Measurements from ENCODE around the gene AP2A2. TPM values are rescaled to one million over a fixed set of nuclear protein-coding genes. Genes with fewer than 3 reads are reported as not detected.
A peak's percentile ranks its signal among the peaks of the same experiment; 100 is the strongest.

Gene AP2A2
- total and polyA plus RNA-seq, 2 of the 4 experiments (the other 2 are of a cell fraction) = 19.9 to 49.0 TPM

DNA sequence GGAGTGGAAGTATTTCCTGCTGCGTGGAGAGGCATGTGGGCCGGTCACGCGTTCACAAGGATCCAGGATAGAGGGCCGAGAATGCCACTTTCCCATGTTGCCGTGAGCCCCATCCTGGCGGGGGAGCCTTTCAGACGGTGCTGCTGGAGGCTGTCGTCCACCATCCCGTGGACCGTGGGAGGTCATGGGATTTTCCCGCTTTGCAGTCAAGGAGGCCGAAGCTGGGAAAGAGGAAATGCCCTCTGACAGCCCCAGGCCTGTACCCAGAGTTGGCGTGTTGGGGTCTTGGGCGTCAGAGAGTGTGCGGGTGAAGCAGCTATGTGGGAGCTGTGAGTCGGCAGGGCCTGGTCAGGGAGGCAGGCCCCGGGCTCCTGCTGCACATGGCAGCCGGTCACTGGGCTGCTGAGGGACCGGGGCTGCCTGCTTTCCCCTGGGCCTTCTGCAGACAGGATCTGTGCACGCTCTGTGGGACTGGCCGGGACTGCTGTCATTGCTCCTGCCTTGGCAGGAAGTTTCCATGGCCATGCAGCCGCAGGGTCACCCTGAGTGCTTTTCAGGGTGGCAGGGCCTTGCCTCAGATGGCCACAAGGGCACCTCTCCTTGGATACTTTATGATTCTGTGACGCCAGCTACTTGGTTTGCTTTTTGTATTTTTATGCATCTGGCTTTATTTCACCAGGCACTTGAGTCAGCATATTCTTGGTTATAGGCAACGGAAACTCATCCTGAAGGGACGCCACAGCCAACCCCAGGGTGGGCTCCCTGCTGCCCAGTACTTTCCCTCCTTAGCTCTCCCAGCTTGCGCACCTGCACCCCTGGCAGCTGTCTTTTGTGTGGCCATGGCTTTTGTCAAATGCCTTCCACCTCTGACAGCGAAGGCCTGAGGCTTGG is 52.4 kb downstream of the AP2A2 start:
- Histone ChIP-seq H4K20me1 (ENCODE audit: insufficient read depth, low read length) (peaks cover 35% of the 10 kb centered on the region), H4K91ac (ENCODE audit: insufficient read depth, low read depth, low read length) (no peak overlapping the region), H3K18ac (ENCODE audit: low read depth, low read length) (no peak overlapping the region), H3K56ac (ENCODE audit: extremely low read depth, insufficient read depth, low read length) (no peak overlapping the region), H3K27ac (ENCODE audit: insufficient read depth, low read length) (no peak overlapping the region), H3K14ac (replicated peaks; ENCODE audit: low read depth, low read length) (no peak overlapping the region), H2BK120ac (ENCODE audit: low read depth, low read length) (no peak overlapping the region), H3K79me1 (ENCODE audit: low read depth in 1 of 2, low read length in 2 of 2) (peaks cover 14 to 49% of the 10 kb centered on the region in 2 experiments), H3K23ac (ENCODE audit: low read depth, low read length) (no peak overlapping the region), H2AFZ (replicated peaks; ENCODE audit: low read length, poor library complexity) (no peak overlapping the region), H3K9ac (ENCODE audit: low read depth, low read length) (no peak overlapping the region), H3K4me1 (ENCODE audit: control insufficient read depth, insufficient read depth, low read length) (no peaks in the 10 kb centered on the region), H3K27me3 (ENCODE audit: control insufficient read depth, insufficient read depth, low read length) (no peaks in the 10 kb centered on the region), H2BK20ac (ENCODE audit: low read depth, low read length) (no peak overlapping the region), H3K9me3 (ENCODE audit: control insufficient read depth, insufficient read depth, low read length) (no peaks in the 10 kb centered on the region), H3K4me2 (ENCODE audit: low read depth, low read length) (no peak overlapping the region), H3K36me3 (ENCODE audit: control insufficient read depth, insufficient read depth, low read length) (peaks cover 52% of the 10 kb centered on the region), H3K9me1 (ENCODE audit: insufficient read depth, low read length) (no peaks in the 10 kb centered on the region; the same call in 1 of the 2 replicates), H4K5ac (ENCODE audit: low read depth, low read length) (no peak overlapping the region), H4K8ac (ENCODE audit: low read depth in 2 of 2, low read length in 2 of 2) (no peak overlapping the region), H2AK9ac (replicated peaks; ENCODE audit: low read depth, low read length, poor library complexity) (no peak overlapping the region), H3K4ac (ENCODE audit: low read depth, low read length) (no peak overlapping the region), H2BK5ac (ENCODE audit: low read depth, low read length, poor library complexity, severe bottlenecking) (no peak overlapping the region), H2AK5ac (ENCODE audit: low read depth, low read length) (no peak overlapping the region), H2BK15ac (ENCODE audit: low read depth, low read length) (no peak overlapping the region), H3K4me3 (ENCODE audit: insufficient read depth, low read depth, low read length) (no peak overlapping the region)
- CTCF ChIA-PET = no interaction called here
- TF ChIP-seq CHD1 (IDR thresholded peaks at IDR 0.05; ENCODE audit: low read depth, low read length) (no peak), MAFK (IDR thresholded peaks at IDR 0.05; ENCODE audit: low read depth, low read length) (0 out of 2 replicates have a peak, but pooled peaks have one; percentile 34)
- POLR2A ChIA-PET (ENCODE audit: unreplicated experiment) = no interaction called here
- DNase-seq (no peak), ATAC-seq (ENCODE audit: low read depth) (no peak)
- dilution Hi-C loops (cut with HindIII; ENCODE audit: low sequenced_read_pairs, unreplicated experiment) = no loop called here
- in situ Hi-C loops (cut with MboI; ENCODE audit: low sequenced_read_pairs) = no loop called here
- BruUV-seq (replicated peaks) = no TSS peak
- WGBS, 2 experiments (ENCODE audit: extremely low coverage in 2 of 2, insufficient read length in 1 of 2) = 91% methylated on average over 21 of the region's 28 CpGs; no CpG with 5 or more reads in 1 of the 2 experiments
- intact Hi-C loops (cut with micrococcal nuclease) = no loop called here

Measured in IMR-90 (cell line).